HEK293 (cell line): ENCODE results near the gene FAM163A.

Source experiments
- CTCF ChIA-PET: fragments of 350-600 bp; formaldehyde crosslinking; extraction: SDS; loops from one replicate; lab custom pipeline; 2021; ENCODE audit warnings: antibody characterized with exemption; lab: Yijun Ruan, JAX
- POLR2A ChIA-PET: fragments of 300-600 bp; formaldehyde crosslinking; extraction: SDS; loops from one replicate; lab custom pipeline; 2020; ENCODE audit warnings: antibody characterized with exemption, inconsistent platforms; lab: Yijun Ruan, JAX
- H3K27ac ChIP-seq: fragments of 200-500 bp; sonication (Bioruptor generic); 2 replicates; pipeline ENCODE4 v1.5.1; 2014; ENCODE audit warnings: low read depth, low read length, control low read depth, inconsistent platforms; ENCODE audit errors: extremely low read depth
- H3K36me3 ChIP-seq, 2 experiments: fragments of 200-500 bp in 1 of 2; sonication (Bioruptor generic) in 1 of 2; 1 replicate in 1 of 2; 2 replicates in 1 of 2; pipeline ENCODE4 v1.5.1; 2014 to 2017; ENCODE audit warnings: inconsistent platforms in 2 of 2, low read length in 2 of 2; ENCODE audit not compliant: control insufficient read depth in 2 of 2, insufficient read depth in 1 of 2
- H3K4me1 ChIP-seq: fragments of 200-500 bp; sonication (Bioruptor generic); 2 replicates; pipeline ENCODE4 v1.5.1; 2014; ENCODE audit warnings: mild to moderate bottlenecking, low read length, inconsistent platforms; ENCODE audit not compliant: control insufficient read depth, insufficient read depth
- H3K4me3 ChIP-seq: 2 replicates; pipeline ENCODE4 v1.5.1; 2011; ENCODE audit warnings: low read depth, mild to moderate bottlenecking, control low read depth, low read length, moderate library complexity
- H3K9me3 ChIP-seq: fragments of 200-500 bp; sonication (Bioruptor generic); 2 replicates; pipeline ENCODE4 v1.5.1; 2014; ENCODE audit warnings: low read depth, low read length, inconsistent platforms; ENCODE audit not compliant: control insufficient read depth, insufficient read depth
- BCL11A ChIP-seq: fragments of 450-650 bp; formaldehyde crosslinking; IDR thresholded peaks from 2 replicates; pipeline ENCODE4 v1.5.1; 2016; ENCODE audit warnings: low read depth, missing biosample characterization, missing genetic modification characterization
- GLIS2 ChIP-seq: fragments of 450-650 bp; formaldehyde crosslinking; IDR thresholded peaks from 2 replicates; pipeline ENCODE4 v1.5.1; 2016; ENCODE audit warnings: missing biosample characterization, missing genetic modification characterization
- HOXA7 ChIP-seq: sonication (generic); formaldehyde crosslinking; IDR thresholded peaks from 2 replicates; pipeline ENCODE4 v1.8.1; 2022; ENCODE audit warnings: missing genetic modification reagents, borderline replicate concordance
- MYNN ChIP-seq: fragments of 450-650 bp; formaldehyde crosslinking; IDR thresholded peaks from 2 replicates; pipeline ENCODE4 v1.5.1; 2016; ENCODE audit warnings: missing biosample characterization, missing genetic modification characterization, borderline replicate concordance
- SETDB1 ChIP-seq: IDR thresholded peaks from one replicate; pipeline ENCODE4 v1.6.1; 2017; ENCODE audit warnings: mild to moderate bottlenecking, low read length, moderate library complexity, mixed read lengths; ENCODE audit not compliant: insufficient read length
- YY2 ChIP-seq: fragments of 450-650 bp; formaldehyde crosslinking; IDR thresholded peaks from 2 replicates; pipeline ENCODE4 v1.5.1; 2016; ENCODE audit warnings: missing biosample characterization, missing genetic modification characterization
- ZBTB7A ChIP-seq: fragments of 450-650 bp; formaldehyde crosslinking; IDR thresholded peaks from 2 replicates; pipeline ENCODE4 v1.5.1; 2016; ENCODE audit warnings: low read depth, missing biosample characterization, missing genetic modification characterization
- ZIC2 ChIP-seq: fragments of 450-650 bp; formaldehyde crosslinking; IDR thresholded peaks from 2 replicates; pipeline ENCODE4 v1.5.1; 2016; ENCODE audit warnings: missing biosample characterization, missing genetic modification characterization
- ZNF239 ChIP-seq: fragments of 450-650 bp; formaldehyde crosslinking; IDR thresholded peaks from 2 replicates; pipeline ENCODE4 v1.5.1; 2016; ENCODE audit warnings: missing biosample characterization, missing genetic modification characterization
- ZNF610 ChIP-seq: fragments of 450-650 bp; formaldehyde crosslinking; IDR thresholded peaks from 2 replicates; pipeline ENCODE4 v1.5.1; 2016; ENCODE audit warnings: missing biosample characterization, missing genetic modification characterization, borderline replicate concordance
- ZNF670 ChIP-seq: fragments of 450-650 bp; formaldehyde crosslinking; IDR thresholded peaks from 2 replicates; pipeline ENCODE4 v1.5.1; 2016; ENCODE audit warnings: missing biosample characterization, missing genetic modification characterization, low read depth
- ZNF701 ChIP-seq: fragments of 450-650 bp; formaldehyde crosslinking; IDR thresholded peaks from 2 replicates; pipeline ENCODE4 v1.5.1; 2016; ENCODE audit warnings: missing biosample characterization, missing genetic modification characterization
- TF ChIP-seq, protein P1 (sequence below): fragments of 450-650 bp; formaldehyde crosslinking; IDR thresholded peaks from 2 replicates; pipeline ENCODE4 v1.5.1; 2016; ENCODE audit warnings: missing biosample characterization, missing genetic modification characterization
- TF ChIP-seq, protein P2 (sequence below): fragments of 450-650 bp; formaldehyde crosslinking; IDR thresholded peaks from 2 replicates; pipeline ENCODE4 v1.5.1; 2016; ENCODE audit warnings: missing biosample characterization, missing genetic modification characterization
- TF ChIP-seq, protein P3 (sequence below): fragments of 450-650 bp; formaldehyde crosslinking; optimal IDR thresholded peaks from 2 replicates; pipeline ENCODE3; 2016; ENCODE audit warnings: missing biosample characterization, mild to moderate bottlenecking, missing genetic modification characterization
- TF ChIP-seq, protein P4 (sequence below): fragments of 450-650 bp; formaldehyde crosslinking; IDR thresholded peaks from 2 replicates; pipeline ENCODE4 v1.5.1; 2016; ENCODE audit warnings: missing biosample characterization, missing genetic modification characterization
- TF ChIP-seq, protein P5 (sequence below): fragments of 450-650 bp; formaldehyde crosslinking; IDR thresholded peaks from 2 replicates; pipeline ENCODE4 v1.5.1; 2016; ENCODE audit warnings: missing biosample characterization, missing genetic modification characterization
- TF ChIP-seq, protein P6 (sequence below): fragments of 450-650 bp; formaldehyde crosslinking; IDR thresholded peaks from 2 replicates; pipeline ENCODE4; 2016; ENCODE audit warnings: missing biosample characterization, missing genetic modification characterization
- TF ChIP-seq, protein P7 (sequence below): fragments of 450-650 bp; formaldehyde crosslinking; IDR thresholded peaks from 2 replicates; pipeline ENCODE4 v1.5.1; 2017; ENCODE audit warnings: missing biosample characterization, missing genetic modification characterization

FAM163A gene

DNA sequence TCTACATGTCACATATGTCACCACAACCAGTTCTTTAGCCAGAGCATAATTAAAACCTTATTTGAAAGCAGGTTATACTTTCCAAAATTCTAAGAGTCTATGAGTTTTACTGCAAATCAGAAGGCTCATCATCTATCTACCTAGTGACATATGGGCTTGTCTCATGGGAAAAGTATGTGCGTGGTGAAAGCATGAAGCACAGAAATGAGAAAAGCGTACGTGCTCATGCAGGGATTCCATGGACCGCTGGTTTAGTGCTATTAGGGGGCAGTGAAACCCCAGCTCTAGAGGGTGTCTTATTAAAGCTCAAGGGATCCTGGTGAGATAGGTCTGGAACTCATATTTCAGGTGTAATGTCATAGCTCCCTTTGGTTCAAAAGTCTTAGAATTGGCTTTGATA, 50.2 kb downstream of the FAM163A start:
- CTCF ChIA-PET: interaction anchor here (0.7 to 3.8 kb wide), 3 partner anchors 16 to 21 kb away, joined by 6 to 27 read pairs (median 15); no protein-coding TSS in a partner anchor
- no peaks in the 10 kb centered on the region for H3K4me1 ChIP-seq
- POLR2A ChIA-PET: no interaction called here
- TF ChIP-seq, protein P1, sequence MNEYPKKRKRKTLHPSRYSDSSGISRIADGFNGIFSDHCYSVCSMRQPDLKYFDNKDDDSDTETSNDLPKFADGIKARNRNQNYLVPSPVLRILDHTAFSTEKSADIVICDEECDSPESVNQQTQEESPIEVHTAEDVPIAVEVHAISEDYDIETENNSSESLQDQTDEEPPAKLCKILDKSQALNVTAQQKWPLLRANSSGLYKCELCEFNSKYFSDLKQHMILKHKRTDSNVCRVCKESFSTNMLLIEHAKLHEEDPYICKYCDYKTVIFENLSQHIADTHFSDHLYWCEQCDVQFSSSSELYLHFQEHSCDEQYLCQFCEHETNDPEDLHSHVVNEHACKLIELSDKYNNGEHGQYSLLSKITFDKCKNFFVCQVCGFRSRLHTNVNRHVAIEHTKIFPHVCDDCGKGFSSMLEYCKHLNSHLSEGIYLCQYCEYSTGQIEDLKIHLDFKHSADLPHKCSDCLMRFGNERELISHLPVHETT (tag by site-specific recombination): no peak
- TF ChIP-seq GLIS2: no peak
- H3K4me3 ChIP-seq: no peak overlapping the region
- no peak overlapping the region for H3K27ac ChIP-seq
- H3K36me3 ChIP-seq: no peaks in the 10 kb centered on the region
- H3K9me3 ChIP-seq: no peaks in the 10 kb centered on the region

DNA sequence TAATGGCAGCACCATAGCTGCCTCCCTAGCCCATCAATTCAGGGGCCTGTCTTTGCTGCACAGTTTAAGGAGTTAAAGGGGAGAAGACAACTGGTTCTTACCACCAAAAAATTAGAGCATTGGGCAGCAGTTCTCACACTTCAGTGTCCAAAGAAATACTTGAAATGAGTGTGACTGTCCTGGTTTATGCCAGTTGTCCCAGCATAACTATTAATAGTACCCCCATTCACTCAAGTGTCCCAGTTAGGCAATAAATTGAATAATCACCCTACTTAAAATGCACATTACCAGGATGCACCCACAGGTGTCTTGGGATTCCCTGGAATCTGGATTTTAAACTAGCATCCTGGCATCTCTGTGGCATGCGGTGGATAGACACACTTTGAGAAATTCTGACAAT, 51.1 kb downstream of the FAM163A start:
- ChIA-PET CTCF (interaction anchor here (0.7 to 8.0 kb wide), 3 partner anchors 15 to 20 kb away, joined by 6 to 89 read pairs (median 27); no protein-coding TSS in a partner anchor), POLR2A (no interaction called here)
- TF ChIP-seq BCL11A (tag by site-specific recombination): no peak
- no peak for TF ChIP-seq YY2 (tag by site-specific recombination)
- TF ChIP-seq, protein P2, sequence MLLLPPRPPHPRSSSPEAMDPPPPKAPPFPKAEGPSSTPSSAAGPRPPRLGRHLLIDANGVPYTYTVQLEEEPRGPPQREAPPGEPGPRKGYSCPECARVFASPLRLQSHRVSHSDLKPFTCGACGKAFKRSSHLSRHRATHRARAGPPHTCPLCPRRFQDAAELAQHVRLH: no peak
- no peak for TF ChIP-seq ZNF239 (tag by site-specific recombination)
- no peak for TF ChIP-seq MYNN (tag by site-specific recombination)
- TF ChIP-seq, protein P3, sequence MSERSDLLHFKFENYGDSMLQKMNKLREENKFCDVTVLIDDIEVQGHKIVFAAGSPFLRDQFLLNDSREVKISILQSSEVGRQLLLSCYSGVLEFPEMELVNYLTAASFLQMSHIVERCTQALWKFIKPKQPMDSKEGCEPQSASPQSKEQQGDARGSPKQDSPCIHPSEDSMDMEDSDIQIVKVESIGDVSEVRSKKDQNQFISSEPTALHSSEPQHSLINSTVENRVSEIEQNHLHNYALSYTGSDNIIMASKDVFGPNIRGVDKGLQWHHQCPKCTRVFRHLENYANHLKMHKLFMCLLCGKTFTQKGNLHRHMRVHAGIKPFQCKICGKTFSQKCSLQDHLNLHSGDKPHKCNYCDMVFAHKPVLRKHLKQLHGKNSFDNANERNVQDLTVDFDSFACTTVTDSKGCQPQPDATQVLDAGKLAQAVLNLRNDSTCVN (tag by site-specific recombination): no peak
- TF ChIP-seq, protein P4, sequence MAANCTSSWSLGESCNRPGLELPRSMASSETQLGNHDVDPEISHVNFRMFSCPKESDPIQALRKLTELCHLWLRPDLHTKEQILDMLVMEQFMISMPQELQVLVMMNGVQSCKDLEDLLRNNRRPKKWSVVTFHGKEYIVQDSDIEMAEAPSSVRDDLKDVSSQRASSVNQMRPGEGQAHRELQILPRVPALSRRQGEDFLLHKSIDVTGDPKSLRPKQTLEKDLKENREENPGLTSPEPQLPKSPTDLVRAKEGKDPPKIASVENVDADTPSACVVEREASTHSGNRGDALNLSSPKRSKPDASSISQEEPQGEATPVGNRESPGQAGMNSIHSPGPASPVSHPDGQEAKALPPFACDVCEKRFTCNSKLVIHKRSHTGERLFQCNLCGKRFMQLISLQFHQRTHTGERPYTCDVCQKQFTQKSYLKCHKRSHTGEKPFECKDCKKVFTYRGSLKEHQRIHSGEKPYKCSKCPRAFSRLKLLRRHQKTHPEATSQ (tag by site-specific recombination): no peak
- TF ChIP-seq ZNF610 (tag by site-specific recombination): no peak
- no peak for TF ChIP-seq ZNF701 (tag by site-specific recombination)
- TF ChIP-seq, protein P5, sequence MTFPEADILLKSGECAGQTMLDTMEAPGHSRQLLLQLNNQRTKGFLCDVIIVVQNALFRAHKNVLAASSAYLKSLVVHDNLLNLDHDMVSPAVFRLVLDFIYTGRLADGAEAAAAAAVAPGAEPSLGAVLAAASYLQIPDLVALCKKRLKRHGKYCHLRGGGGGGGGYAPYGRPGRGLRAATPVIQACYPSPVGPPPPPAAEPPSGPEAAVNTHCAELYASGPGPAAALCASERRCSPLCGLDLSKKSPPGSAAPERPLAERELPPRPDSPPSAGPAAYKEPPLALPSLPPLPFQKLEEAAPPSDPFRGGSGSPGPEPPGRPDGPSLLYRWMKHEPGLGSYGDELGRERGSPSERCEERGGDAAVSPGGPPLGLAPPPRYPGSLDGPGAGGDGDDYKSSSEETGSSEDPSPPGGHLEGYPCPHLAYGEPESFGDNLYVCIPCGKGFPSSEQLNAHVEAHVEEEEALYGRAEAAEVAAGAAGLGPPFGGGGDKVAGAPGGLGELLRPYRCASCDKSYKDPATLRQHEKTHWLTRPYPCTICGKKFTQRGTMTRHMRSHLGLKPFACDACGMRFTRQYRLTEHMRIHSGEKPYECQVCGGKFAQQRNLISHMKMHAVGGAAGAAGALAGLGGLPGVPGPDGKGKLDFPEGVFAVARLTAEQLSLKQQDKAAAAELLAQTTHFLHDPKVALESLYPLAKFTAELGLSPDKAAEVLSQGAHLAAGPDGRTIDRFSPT: no peak
- TF ChIP-seq, protein P6, sequence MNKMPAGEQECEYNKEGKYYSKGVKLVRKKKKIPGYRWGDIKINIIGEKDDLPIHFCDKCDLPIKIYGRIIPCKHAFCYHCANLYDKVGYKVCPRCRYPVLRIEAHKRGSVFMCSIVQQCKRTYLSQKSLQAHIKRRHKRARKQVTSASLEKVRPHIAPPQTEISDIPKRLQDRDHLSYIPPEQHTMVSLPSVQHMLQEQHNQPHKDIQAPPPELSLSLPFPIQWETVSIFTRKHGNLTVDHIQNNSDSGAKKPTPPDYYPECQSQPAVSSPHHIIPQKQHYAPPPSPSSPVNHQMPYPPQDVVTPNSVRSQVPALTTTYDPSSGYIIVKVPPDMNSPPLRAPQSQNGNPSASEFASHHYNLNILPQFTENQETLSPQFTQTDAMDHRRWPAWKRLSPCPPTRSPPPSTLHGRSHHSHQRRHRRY (tag by site-specific recombination): no peak
- TF ChIP-seq ZNF670 (tag by site-specific recombination): no peak
- TF ChIP-seq HOXA7 (CRISPR knock-in tag): no peak
- TF ChIP-seq, protein P7, sequence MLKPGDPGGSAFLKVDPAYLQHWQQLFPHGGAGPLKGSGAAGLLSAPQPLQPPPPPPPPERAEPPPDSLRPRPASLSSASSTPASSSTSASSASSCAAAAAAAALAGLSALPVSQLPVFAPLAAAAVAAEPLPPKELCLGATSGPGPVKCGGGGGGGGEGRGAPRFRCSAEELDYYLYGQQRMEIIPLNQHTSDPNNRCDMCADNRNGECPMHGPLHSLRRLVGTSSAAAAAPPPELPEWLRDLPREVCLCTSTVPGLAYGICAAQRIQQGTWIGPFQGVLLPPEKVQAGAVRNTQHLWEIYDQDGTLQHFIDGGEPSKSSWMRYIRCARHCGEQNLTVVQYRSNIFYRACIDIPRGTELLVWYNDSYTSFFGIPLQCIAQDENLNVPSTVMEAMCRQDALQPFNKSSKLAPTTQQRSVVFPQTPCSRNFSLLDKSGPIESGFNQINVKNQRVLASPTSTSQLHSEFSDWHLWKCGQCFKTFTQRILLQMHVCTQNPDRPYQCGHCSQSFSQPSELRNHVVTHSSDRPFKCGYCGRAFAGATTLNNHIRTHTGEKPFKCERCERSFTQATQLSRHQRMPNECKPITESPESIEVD (tag by site-specific recombination): no peak
- TF ChIP-seq ZIC2 (tag by site-specific recombination): no peak
- TF ChIP-seq ZBTB7A (tag by site-specific recombination): no peak
- no peak for TF ChIP-seq SETDB1
- Histone ChIP-seq H3K9me3 (no peaks in the 10 kb centered on the region), H3K36me3 (no peaks in the 10 kb centered on the region), H3K27ac (no peak overlapping the region), H3K4me3 (no peak overlapping the region), H3K4me1 (no peaks in the 10 kb centered on the region)
